ENCODE data around the gene MRPS5. TPM values are rescaled to one million over a fixed set of nuclear protein-coding genes. Genes with fewer than 3 reads are reported as not detected.
"Not testable (repeated sequence)": the region's sequence is repeated elsewhere in the genome, so short reads cannot be mapped to it uniquely, and the experiment has no call there.

Gene MRPS5
- total and polyA plus RNA-seq, 2 experiments from 2014 or later = 73.5 to 116 TPM

DNA sequence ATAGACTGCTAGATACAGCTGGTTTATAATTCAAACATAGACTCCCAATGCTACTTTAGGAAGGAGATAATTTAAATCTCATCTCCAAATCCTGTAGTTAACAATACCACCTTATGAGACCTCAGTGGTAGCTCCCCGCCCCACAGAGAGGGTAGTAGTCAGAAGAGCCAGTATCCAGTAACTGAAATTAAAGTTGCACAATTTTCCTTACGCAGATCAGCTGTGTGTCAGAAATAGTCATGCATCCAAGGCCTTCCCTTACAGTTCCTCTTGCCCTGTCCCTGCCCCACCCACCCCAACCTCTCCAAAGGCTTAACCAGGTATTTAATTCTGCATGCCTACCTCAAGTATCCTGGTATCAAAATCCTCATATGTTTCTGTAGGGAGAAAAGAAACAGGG is 15.5 kb downstream of the MRPS5 start:
- Histone ChIP-seq H3K4me1 (ENCODE audit: low read depth) (no peaks in the 10 kb centered on the region), H3K27ac (no peak overlapping the region), H3K9me3 (ENCODE audit: low read depth) (no peaks in the 10 kb centered on the region), H3K36me3 (peaks cover 80% of the 10 kb centered on the region), H3K4me3 (no peak overlapping the region), H3K27me3 (no peaks in the 10 kb centered on the region)
- TF ChIP-seq, protein P1, sequence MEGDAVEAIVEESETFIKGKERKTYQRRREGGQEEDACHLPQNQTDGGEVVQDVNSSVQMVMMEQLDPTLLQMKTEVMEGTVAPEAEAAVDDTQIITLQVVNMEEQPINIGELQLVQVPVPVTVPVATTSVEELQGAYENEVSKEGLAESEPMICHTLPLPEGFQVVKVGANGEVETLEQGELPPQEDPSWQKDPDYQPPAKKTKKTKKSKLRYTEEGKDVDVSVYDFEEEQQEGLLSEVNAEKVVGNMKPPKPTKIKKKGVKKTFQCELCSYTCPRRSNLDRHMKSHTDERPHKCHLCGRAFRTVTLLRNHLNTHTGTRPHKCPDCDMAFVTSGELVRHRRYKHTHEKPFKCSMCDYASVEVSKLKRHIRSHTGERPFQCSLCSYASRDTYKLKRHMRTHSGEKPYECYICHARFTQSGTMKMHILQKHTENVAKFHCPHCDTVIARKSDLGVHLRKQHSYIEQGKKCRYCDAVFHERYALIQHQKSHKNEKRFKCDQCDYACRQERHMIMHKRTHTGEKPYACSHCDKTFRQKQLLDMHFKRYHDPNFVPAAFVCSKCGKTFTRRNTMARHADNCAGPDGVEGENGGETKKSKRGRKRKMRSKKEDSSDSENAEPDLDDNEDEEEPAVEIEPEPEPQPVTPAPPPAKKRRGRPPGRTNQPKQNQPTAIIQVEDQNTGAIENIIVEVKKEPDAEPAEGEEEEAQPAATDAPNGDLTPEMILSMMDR (IDR thresholded peaks at IDR 0.05; ENCODE audit: low read depth, low read length) = no peak
- DNase-seq (ENCODE audit: low read depth in 1 of 2, low spot score in 1 of 2) = no peak

DNA sequence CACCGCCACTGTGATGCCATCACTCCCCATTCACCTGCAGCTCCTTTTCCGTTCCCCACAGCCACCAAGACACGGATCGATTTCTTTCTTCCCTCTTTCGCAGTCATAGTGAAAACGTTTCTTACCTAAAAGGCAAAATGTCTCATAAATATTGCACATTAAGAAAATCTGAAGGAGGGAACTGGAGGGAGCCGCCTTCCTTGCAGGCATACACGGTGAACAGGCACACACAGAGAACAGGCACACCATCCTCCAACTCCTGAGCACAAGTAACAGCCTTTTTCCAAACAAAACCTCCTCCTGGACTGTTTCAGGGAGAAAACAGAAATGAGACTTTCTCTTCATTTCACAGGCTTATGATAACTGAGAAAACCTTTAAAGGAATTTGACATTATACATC is 17.0 kb downstream of the MRPS5 start:
- Histone ChIP-seq H3K9me3 (ENCODE audit: low read depth) (no peaks in the 10 kb centered on the region), H3K27ac (no peak overlapping the region), H3K4me3 (no peak overlapping the region), H3K4me1 (ENCODE audit: low read depth) (no peaks in the 10 kb centered on the region), H3K27me3 (no peaks in the 10 kb centered on the region), H3K36me3 (peaks cover 84% of the 10 kb centered on the region)
- TF ChIP-seq, protein P1 (IDR thresholded peaks at IDR 0.05; ENCODE audit: low read depth, low read length) = no peak
- no peak for DNase-seq (ENCODE audit: low read depth in 1 of 2, low spot score in 1 of 2)

DNA sequence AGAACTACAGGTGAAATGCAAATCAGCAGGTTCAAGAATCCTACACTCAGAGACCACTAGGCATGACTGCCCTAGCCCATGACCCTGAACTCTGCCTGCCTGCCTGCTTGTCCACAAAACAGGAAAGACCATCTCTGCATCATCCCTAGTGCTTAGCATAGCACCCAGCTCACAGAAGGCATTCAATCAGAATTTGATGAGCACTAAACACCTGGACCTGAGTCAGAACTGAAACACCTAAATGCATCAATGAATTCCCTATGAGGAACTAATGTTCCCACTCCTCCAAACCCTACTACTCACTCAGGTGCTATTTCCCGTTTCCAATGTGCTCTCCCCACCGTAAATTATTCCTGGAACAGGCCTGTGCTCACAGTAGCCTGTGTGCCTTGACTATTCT is 21.7 kb downstream of the MRPS5 start:
- TF ChIP-seq, protein P1 (IDR thresholded peaks at IDR 0.05; ENCODE audit: low read depth, low read length) = no peak
- Histone ChIP-seq H3K4me3 (no peak overlapping the region), H3K36me3 (peaks cover 47% of the 10 kb centered on the region), H3K27me3 (no peaks in the 10 kb centered on the region), H3K4me1 (ENCODE audit: low read depth) (no peaks in the 10 kb centered on the region), H3K27ac (no peak overlapping the region), H3K9me3 (ENCODE audit: low read depth) (no peaks in the 10 kb centered on the region)
- no peak for DNase-seq (ENCODE audit: low read depth in 1 of 2, low spot score in 1 of 2)

DNA sequence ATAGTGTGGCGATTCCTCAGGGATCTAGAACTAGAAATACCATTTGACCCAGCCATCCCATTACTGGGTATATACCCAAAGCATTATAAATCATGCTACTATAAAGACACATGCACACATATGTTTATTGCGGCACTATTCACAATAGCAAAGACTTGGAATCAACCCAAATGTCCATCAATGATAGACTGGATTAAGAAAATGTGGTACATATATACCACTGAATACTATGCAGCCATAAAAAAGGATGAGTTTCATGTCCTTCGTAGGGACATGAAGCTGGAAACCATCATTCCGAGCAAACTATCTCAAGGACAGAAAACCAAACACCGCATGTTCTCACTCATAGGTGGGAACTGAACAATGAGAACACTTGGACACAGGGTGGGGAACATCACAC is 23.3 kb downstream of the MRPS5 start:
- H3K9me3 ChIP-seq (ENCODE audit: low read depth); H3K27me3 ChIP-seq; H3K4me1 ChIP-seq (ENCODE audit: low read depth); H3K4me3 ChIP-seq; DNase-seq (ENCODE audit: low read depth in 1 of 2, low spot score in 1 of 2); H3K27ac ChIP-seq: not testable (repeated sequence)
- H3K36me3 ChIP-seq = peaks cover 32% of the 10 kb centered on the region

DNA sequence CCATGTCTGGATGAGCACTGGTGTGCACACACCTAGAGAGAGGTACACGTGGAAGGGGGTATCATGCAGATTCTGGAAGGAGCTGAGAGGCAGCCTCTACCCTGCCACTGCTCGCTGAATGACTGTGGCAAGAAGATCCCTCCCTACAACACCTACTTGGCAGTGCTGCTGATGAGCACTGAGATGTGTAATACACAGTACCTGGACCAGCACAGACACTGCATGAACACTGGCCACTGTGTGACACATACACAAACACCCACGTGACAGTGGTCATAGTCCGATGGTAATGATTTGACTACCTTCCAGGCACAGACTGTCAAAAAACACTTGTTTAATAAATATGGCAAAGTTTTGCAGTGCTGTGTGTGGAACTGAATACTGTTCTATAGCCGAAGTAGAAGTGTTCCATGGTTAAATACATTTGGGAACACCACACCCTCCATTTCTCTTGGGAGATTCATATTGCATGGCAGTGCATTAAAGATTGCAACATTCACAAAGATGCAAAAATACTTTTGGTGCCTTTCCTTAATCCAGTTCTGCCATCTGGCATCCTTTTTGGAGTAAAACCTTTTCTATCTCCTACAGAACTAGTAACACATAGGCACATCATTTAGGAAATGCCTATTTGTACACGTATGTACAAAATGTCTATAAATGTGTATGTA is 29.6 kb downstream of the MRPS5 start:
- H3K36me3 ChIP-seq = peaks cover 34% of the 10 kb centered on the region

DNA sequence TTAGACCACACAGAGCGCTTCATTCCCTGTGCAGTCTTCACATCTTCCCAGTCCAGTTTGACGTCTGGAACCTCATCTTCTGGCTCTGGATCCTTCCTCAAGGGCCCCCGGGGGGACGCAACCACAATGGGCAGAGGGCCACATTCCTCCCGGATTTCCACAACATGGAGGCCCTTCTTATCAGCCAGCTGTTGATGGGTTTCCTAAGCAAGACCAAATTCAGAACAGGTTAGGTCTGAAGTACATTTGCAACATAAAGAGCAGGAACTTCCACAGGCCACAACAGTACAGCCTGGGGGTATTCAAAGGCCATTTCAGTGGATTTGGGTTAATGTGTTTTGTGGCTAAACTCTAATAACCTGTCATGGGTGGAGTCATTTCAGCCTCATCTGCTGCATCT is 34.2 kb downstream of the MRPS5 start:
- no peaks in the 10 kb centered on the region for H3K4me1 ChIP-seq (ENCODE audit: low read depth)
- H3K9me3 ChIP-seq (ENCODE audit: low read depth) = no peaks in the 10 kb centered on the region
- H3K36me3 ChIP-seq = peaks cover 43% of the 10 kb centered on the region
- H3K27ac ChIP-seq = no peak overlapping the region
- H3K27me3 ChIP-seq = no peaks in the 10 kb centered on the region
- H3K4me3 ChIP-seq = no peak overlapping the region
- DNase-seq (ENCODE audit: low read depth in 1 of 2, low spot score in 1 of 2) = no peak
- TF ChIP-seq, protein P1 (IDR thresholded peaks at IDR 0.05; ENCODE audit: low read depth, low read length) = no peak

More for the DNA sequence above, 29.6 kb downstream of the MRPS5 start:
- Histone ChIP-seq H3K4me3 (no peak overlapping the region), H3K27me3 (no peaks in the 10 kb centered on the region), H3K27ac (no peak overlapping the region), H3K9me3 (ENCODE audit: low read depth) (no peaks in the 10 kb centered on the region), H3K4me1 (ENCODE audit: low read depth) (no peaks in the 10 kb centered on the region)
- TF ChIP-seq, protein P1 (IDR thresholded peaks at IDR 0.05; ENCODE audit: low read depth, low read length) = no peak
- no peak for DNase-seq (ENCODE audit: low read depth in 1 of 2, low spot score in 1 of 2)

Measured in cardiac muscle cell (in vitro differentiated cells and primary cell).